Fibroblast of mammary gland (primary cell): ENCODE results near the gene CSNK1A1L.

Experiments used
- DNase-seq: peaks from one replicate; pipeline ENCODE4 v3.0.0-alpha.2; 2010; ENCODE audit warnings: low read depth
- H3K4me3 ChIP-seq: 2 replicates; pipeline ENCODE4 v1.5.1; 2011; ENCODE audit warnings: low read depth, mild to moderate bottlenecking, low read length, moderate library complexity; ENCODE audit not compliant: control insufficient read depth
- TF ChIP-seq, protein P1 (sequence below): conservative IDR thresholded peaks from 2 replicates; pipeline ENCODE4 v1.5.1; 2011; ENCODE audit warnings: low read depth, low read length, inconsistent platforms; ENCODE audit not compliant: control insufficient read depth, insufficient read depth

Gene CSNK1A1L

DNA sequence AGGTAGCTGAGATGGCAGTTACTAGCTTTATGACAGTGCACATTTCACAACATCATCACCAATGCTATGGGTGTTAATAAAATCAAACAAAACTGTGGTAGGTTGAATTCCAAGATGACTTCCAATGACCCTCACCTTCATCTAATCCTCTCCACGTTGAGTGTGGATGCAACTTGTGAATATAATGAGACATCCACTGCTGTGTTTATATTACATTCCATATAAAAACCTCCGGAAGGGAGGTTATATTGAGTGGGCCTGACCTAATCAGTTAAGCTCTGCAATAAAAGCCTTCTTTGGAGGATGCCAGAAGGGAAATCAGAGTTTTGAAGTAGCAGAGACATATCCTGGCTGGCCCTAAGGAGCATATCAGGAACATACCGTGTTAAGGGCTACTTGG is 25.6 kb upstream of the CSNK1A1L start:
- no peak for DNase-seq

DNA sequence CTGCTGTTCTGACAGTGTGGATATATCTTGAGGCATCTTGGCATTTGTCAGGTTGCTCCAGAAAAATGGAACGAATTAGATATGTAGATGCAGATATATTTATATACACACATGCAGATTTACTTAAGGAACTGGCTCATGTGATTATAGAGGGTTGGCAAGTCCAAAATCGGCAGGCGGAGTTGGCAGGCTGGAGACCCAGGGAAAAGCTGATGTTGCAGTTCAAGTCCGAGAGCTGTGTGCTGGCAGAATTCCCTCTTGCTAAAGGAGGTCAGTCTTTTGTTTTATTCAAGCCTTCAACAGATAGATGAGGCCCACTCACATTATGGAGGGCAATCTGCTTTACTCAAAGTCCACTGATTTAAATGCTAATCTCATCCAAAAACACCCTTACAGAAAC is 24.4 kb upstream of the CSNK1A1L start:
- DNase-seq = no peak
- TF ChIP-seq, protein P1, sequence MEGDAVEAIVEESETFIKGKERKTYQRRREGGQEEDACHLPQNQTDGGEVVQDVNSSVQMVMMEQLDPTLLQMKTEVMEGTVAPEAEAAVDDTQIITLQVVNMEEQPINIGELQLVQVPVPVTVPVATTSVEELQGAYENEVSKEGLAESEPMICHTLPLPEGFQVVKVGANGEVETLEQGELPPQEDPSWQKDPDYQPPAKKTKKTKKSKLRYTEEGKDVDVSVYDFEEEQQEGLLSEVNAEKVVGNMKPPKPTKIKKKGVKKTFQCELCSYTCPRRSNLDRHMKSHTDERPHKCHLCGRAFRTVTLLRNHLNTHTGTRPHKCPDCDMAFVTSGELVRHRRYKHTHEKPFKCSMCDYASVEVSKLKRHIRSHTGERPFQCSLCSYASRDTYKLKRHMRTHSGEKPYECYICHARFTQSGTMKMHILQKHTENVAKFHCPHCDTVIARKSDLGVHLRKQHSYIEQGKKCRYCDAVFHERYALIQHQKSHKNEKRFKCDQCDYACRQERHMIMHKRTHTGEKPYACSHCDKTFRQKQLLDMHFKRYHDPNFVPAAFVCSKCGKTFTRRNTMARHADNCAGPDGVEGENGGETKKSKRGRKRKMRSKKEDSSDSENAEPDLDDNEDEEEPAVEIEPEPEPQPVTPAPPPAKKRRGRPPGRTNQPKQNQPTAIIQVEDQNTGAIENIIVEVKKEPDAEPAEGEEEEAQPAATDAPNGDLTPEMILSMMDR = no peak

More for the DNA sequence above, 25.6 kb upstream of the CSNK1A1L start:
- no peak overlapping the region for H3K4me3 ChIP-seq
- TF ChIP-seq, protein P1 = no peak

DNA sequence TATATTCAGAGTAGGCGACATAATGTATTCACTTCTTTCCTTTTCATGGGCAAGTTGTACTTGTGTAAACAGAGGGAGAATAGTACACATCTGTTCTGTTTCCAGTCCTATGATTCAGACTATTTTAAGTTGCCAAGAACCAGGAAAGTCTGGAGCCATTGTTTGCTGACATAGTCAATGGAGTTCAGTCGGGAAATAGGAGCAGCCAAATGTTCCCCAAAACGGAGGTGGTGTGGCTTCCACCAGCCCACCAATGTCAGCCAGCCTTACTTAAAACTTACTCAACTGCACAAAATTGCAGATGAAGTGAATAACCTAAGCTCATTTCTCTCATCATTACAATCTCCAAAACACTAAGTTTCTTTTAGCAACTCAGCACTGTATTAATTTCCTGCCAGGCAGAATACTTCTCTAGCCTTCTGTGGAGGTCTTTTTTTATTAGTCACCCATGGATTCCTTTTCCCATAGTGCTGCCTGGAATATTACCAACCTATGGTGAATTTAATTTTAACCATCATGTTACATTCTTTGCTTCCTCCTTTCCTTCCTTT is 22.3 kb upstream of the CSNK1A1L start:
- DNase-seq = peak; percentile 94
- TF ChIP-seq, protein P1 = no peak
- peak overlapping the region; percentile 11 for H3K4me3 ChIP-seq

More for the DNA sequence above, 24.4 kb upstream of the CSNK1A1L start:
- no peak overlapping the region for H3K4me3 ChIP-seq

DNA sequence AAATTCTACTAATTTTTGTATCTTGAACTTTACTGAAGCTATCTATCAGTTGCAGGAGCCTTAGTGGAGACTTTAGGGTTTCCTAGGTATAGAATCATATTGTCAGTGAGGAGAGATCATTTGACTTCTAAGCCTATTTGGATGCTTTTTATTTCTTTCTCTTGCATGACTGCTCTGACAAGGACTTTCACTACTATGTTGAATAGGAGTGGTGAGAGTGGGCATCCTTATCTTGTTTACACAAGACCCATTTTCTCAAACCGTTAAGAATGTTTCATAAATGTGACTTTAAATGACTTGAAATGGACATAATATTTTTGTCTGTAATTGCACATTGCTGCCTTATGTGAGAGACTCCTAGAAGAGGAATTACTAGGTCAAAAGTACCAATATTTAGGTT is 17.9 kb upstream of the CSNK1A1L start:
- no peak for DNase-seq
- H3K4me3 ChIP-seq = no peak overlapping the region
- TF ChIP-seq, protein P1 = no peak

DNA sequence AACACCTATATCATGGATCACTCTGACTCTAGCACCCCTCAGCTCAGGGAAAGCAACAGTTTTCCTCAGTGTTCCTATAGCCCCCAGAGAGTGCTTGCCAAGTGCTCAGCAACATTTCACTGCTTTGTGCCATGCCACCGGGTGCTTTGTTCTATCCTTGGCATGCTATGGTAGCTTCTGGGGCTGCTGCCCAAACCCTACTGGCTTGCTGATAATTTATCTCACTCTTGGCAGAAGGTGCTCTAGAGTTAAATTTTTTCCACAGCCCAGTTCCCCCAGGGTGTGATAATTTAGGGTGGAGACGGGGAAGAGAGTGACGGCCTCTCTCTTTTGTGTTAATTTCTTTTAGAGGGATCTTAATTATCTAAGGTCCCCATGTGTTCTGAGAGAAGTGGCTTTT is 12.6 kb upstream of the CSNK1A1L start:
- no peak for DNase-seq
- TF ChIP-seq, protein P1 = no peak

DNA sequence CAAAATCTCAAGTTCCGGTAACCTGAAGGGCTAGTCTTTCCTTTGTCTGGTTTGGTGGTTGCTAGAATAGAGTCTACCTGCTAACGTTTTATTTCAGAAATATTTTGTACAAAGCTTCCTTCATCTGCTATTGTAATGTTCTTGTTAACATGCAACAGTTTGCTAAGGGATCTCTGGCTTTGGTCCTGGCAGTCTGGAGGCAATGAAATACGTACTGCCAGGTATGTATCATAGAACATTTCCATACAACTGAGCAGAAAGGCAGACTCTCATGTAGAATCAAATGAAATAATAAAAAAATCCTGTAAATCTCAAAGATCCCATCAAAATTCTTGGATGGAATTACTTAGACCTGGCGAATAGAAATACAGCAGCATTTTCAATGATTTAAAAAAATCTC is 8.8 kb upstream of the CSNK1A1L start:
- no peak overlapping the region for H3K4me3 ChIP-seq
- DNase-seq = no peak
- TF ChIP-seq, protein P1 = no peak

More for the DNA sequence above, 12.6 kb upstream of the CSNK1A1L start:
- no peak overlapping the region for H3K4me3 ChIP-seq

DNA sequence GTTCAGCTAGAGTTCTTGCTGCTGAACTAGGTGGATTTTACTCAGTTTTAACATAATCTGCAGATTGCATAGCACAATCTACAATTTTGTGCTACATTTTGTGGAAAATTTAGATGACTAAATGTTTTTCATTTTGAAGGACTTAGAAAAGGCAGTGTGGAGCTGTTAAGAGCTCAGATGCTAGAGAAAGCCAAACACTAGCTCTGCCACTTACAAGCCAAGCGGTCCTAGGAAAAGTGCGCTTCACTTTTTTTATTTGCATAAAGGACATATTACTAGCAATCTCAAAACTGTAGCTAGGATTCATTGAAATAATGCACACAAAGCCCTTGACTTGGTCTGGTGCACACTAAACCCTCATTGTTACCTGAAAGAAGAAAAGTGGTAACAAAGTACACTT is 8.1 kb upstream of the CSNK1A1L start:
- DNase-seq = no peak
- TF ChIP-seq, protein P1 = no peak
- no peak overlapping the region for H3K4me3 ChIP-seq
